GM23338 (cell line): Measurements from ENCODE around the gene GLI3. TPM values are rescaled to one million over a fixed set of nuclear protein-coding genes. Genes with fewer than 3 reads are reported as not detected.

Experiments used
- ATAC-seq: fragments of 200-7000 bp; cut with Tn5 transposase; 3 replicates; pipeline ENCODE4 v1.9.1; 2020
- DNase-seq: peaks from one replicate; pipeline ENCODE4 v3.0.0-alpha.2; 2015; ENCODE audit warnings: low spot score
- H2AFZ ChIP-seq: fragments of 200-600 bp; sonication (generic); 2 replicates; pipeline ENCODE4 v1.8.0; 2016; ENCODE audit warnings: antibody characterized with exemption, mild to moderate bottlenecking, moderate library complexity
- H3F3A ChIP-seq: fragments of 200-600 bp; sonication (generic); replicated peaks from 2 replicates; pipeline ENCODE4 v1.8.0; 2017; ENCODE audit warnings: antibody characterized with exemption, mixed run types, low read depth
- H3K27ac ChIP-seq: fragments of 200-600 bp; sonication (generic); 2 replicates; pipeline ENCODE4 v1.6.1; 2016; ENCODE audit warnings: low read depth
- H3K27me3 ChIP-seq: fragments of 200-600 bp; sonication (generic); 2 replicates; pipeline ENCODE4 v1.8.0; 2016; ENCODE audit warnings: mild to moderate bottlenecking, mixed run types, moderate library complexity; ENCODE audit not compliant: insufficient read depth
- H3K36me3 ChIP-seq: fragments of 200-600 bp; sonication (generic); 2 replicates; pipeline ENCODE4 v1.8.0; 2016; ENCODE audit warnings: mild to moderate bottlenecking; ENCODE audit not compliant: insufficient read depth
- H3K4me1 ChIP-seq: fragments of 200-600 bp; sonication (generic); 2 replicates; pipeline ENCODE4 v1.8.0; 2016; ENCODE audit warnings: mild to moderate bottlenecking, moderate library complexity; ENCODE audit not compliant: insufficient read depth
- H3K4me2 ChIP-seq: fragments of 200-600 bp; sonication (generic); 2 replicates; pipeline ENCODE4 v1.7.1; 2017; ENCODE audit warnings: mixed run types
- H3K4me3 ChIP-seq: fragments of 200-600 bp; sonication (generic); 2 replicates; pipeline ENCODE4 v1.6.1; 2016; ENCODE audit warnings: mixed run types
- H3K79me2 ChIP-seq: fragments of 200-600 bp; sonication (generic); replicated peaks from 2 replicates; pipeline ENCODE4 v1.8.0; 2017; ENCODE audit warnings: mild to moderate bottlenecking; ENCODE audit not compliant: insufficient read depth
- H3K9me2 ChIP-seq: fragments of 200-600 bp; sonication (generic); 2 replicates; pipeline ENCODE4 v1.8.0; 2017; ENCODE audit not compliant: insufficient read depth
- H4K20me1 ChIP-seq: fragments of 200-600 bp; sonication (generic); replicated peaks from 2 replicates; pipeline ENCODE4 v1.8.0; 2017; ENCODE audit warnings: mild to moderate bottlenecking; ENCODE audit not compliant: insufficient read depth
- H3K27ac Mint-ChIP-seq: 2 replicates; pipeline ENCODE4 v1.8.0; 2020; ENCODE audit warnings: inconsistent platforms, mild to moderate bottlenecking, moderate library complexity, mixed read lengths
- H3K27me3 Mint-ChIP-seq: 3 replicates; pipeline ENCODE4 v1.8.0; 2022; ENCODE audit warnings: low read depth, mild to moderate bottlenecking, moderate library complexity, mixed read lengths, inconsistent platforms; ENCODE audit not compliant: insufficient read depth, poor library complexity
- H3K36me3 Mint-ChIP-seq: 3 replicates; pipeline ENCODE4 v1.8.0; 2021; ENCODE audit warnings: low read depth, mild to moderate bottlenecking, inconsistent platforms, moderate library complexity, mixed read lengths
- H3K4me1 Mint-ChIP-seq: 3 replicates; pipeline ENCODE4 v1.8.0; 2020; ENCODE audit warnings: mild to moderate bottlenecking, inconsistent platforms, mixed read lengths
- H3K4me3 Mint-ChIP-seq: 3 replicates; pipeline ENCODE4 v1.8.0; 2021; ENCODE audit warnings: moderate library complexity, mild to moderate bottlenecking, inconsistent platforms, mixed read lengths
- H3K9me3 Mint-ChIP-seq: 3 replicates; pipeline ENCODE4 v1.8.0; 2020; ENCODE audit warnings: moderate library complexity, mild to moderate bottlenecking, inconsistent platforms, mixed read lengths
- CREB1 ChIP-seq: fragments of 250-450 bp; sonication (Bioruptor Pico); IDR thresholded peaks from 2 replicates; pipeline ENCODE4 v1.5.0; 2020; ENCODE audit warnings: low read depth, mild to moderate bottlenecking, moderate library complexity
- EZH2phosphoT487 ChIP-seq: fragments of 200-600 bp; sonication (generic); IDR thresholded peaks from one replicate; pipeline ENCODE4 v1.8.1; 2018; ENCODE audit warnings: antibody characterized with exemption; ENCODE audit not compliant: unreplicated experiment
- NANOG ChIP-seq: IDR thresholded peaks from 2 replicates; pipeline ENCODE4 v1.6.1; 2016; ENCODE audit warnings: antibody characterized with exemption, borderline replicate concordance
- POLR2AphosphoS5 ChIP-seq: IDR thresholded peaks from 2 replicates; pipeline ENCODE4 v1.6.1; 2016; ENCODE audit warnings: antibody characterized with exemption, low read depth
- STAT1 ChIP-seq: IDR thresholded peaks from one replicate; pipeline ENCODE4 v1.6.1; 2016; ENCODE audit warnings: antibody characterized with exemption; ENCODE audit not compliant: unreplicated experiment
- ZNF114 ChIP-seq: fragments of 250-450 bp; sonication (Bioruptor Pico); IDR thresholded peaks from 2 replicates; pipeline ENCODE4 v1.5.0; 2020; ENCODE audit warnings: mild to moderate bottlenecking, moderate library complexity
- ZNF331 ChIP-seq: fragments of 250-450 bp; sonication (Bioruptor Pico); IDR thresholded peaks from 2 replicates; pipeline ENCODE4 v1.5.0; 2020; ENCODE audit warnings: low read depth, mild to moderate bottlenecking, moderate library complexity
- polyA plus RNA-seq: library from polyadenylated mRNA; unstranded; fragments of >200 nt; fragmentation: Nextera tagmentation; extraction: Ambion mirVana; gene quantifications from 2 replicates; pipeline ENCODE4 v1.2.1, GENCODE V29; 2016
- total RNA-seq: library from RNA; depleted of rRNA; stranded (reverse); fragments of >200 nt; shearing (Covaris generic); gene quantifications from 2 replicates; pipeline ENCODE4 v1.2.3, GENCODE V29; 2014
- TF ChIP-seq, protein P1 (sequence below), 2 experiments: fragments of 200-600 bp in 1 of 2; sonication (generic) in 1 of 2; conservative IDR thresholded peaks; 2 replicates each; pipeline versions ENCODE4 v1.5.1 to v1.6.1; 2016 to 2017; ENCODE audit warnings: antibody characterized with exemption in 2 of 2, low read depth in 2 of 2, mild to moderate bottlenecking in 2 of 2, moderate library complexity in 1 of 2
- TF ChIP-seq, protein P2 (sequence below): fragments of 250-450 bp; sonication (Bioruptor Pico); IDR thresholded peaks from 2 replicates; pipeline ENCODE4 v1.5.0; 2020; ENCODE audit warnings: mild to moderate bottlenecking, moderate library complexity
- TF ChIP-seq, protein P3 (sequence below): IDR thresholded peaks from 2 replicates; pipeline ENCODE4 v1.6.1; 2016; ENCODE audit warnings: antibody characterized with exemption

The GLI3 gene
- total and polyA plus RNA-seq, 2 experiments from 2014 or later = 16.1 to 17.9 TPM

GRCh38 chr7:42227541-42227935 lies 9.5 kb downstream of the GLI3 start:
- H3K4me2 ChIP-seq = peak overlapping the region; percentile 81
- peaks cover 2% of the 10 kb centered on the region; the same call in 1 of the 3 replicates for H3K36me3 Mint-ChIP-seq
- no peaks in the 10 kb centered on the region for H3K36me3 ChIP-seq
- H3K9me3 Mint-ChIP-seq = no peaks in the 10 kb centered on the region
- peak overlapping the region; percentile 74 for H3K4me3 Mint-ChIP-seq
- H4K20me1 ChIP-seq = no peaks in the 10 kb centered on the region
- peaks cover 8% of the 10 kb centered on the region; the same call in 1 of the 2 replicates for H3F3A ChIP-seq
- peaks cover 7% of the 10 kb centered on the region for H3K27me3 Mint-ChIP-seq
- no peaks in the 10 kb centered on the region for H3K27me3 ChIP-seq
- peak overlapping the region; percentile 96 for H3K27ac ChIP-seq
- H2AFZ ChIP-seq = no peak overlapping the region
- ATAC-seq (peak; percentile 65), DNase-seq (peak; percentile 87)
- H3K27ac Mint-ChIP-seq = peak overlapping the region; percentile 93
- peaks cover 81% of the 10 kb centered on the region for H3K4me1 ChIP-seq
- H3K4me1 Mint-ChIP-seq = peaks cover 84% of the 10 kb centered on the region
- TF ChIP-seq, protein P1, sequence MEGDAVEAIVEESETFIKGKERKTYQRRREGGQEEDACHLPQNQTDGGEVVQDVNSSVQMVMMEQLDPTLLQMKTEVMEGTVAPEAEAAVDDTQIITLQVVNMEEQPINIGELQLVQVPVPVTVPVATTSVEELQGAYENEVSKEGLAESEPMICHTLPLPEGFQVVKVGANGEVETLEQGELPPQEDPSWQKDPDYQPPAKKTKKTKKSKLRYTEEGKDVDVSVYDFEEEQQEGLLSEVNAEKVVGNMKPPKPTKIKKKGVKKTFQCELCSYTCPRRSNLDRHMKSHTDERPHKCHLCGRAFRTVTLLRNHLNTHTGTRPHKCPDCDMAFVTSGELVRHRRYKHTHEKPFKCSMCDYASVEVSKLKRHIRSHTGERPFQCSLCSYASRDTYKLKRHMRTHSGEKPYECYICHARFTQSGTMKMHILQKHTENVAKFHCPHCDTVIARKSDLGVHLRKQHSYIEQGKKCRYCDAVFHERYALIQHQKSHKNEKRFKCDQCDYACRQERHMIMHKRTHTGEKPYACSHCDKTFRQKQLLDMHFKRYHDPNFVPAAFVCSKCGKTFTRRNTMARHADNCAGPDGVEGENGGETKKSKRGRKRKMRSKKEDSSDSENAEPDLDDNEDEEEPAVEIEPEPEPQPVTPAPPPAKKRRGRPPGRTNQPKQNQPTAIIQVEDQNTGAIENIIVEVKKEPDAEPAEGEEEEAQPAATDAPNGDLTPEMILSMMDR (conservative IDR thresholded peaks at IDR 0.05; ENCODE audit: low read depth in 2 of 2) = no peak
- 0 out of 2 replicates have a peak, but pooled peaks have one; percentile 12 for TF ChIP-seq CREB1
- peak; percentile 43 for TF ChIP-seq POLR2AphosphoS5
- peaks cover 34% of the 10 kb centered on the region for H3K79me2 ChIP-seq
- no peaks in the 10 kb centered on the region for H3K9me2 ChIP-seq
- peak overlapping the region; percentile 57 for H3K4me3 ChIP-seq

- no peaks in the 10 kb centered on the region for H3K27me3 ChIP-seq
- H3K4me3 ChIP-seq = peak overlapping the region; percentile 57
- H3K4me1 Mint-ChIP-seq = peaks cover 84% of the 10 kb centered on the region
- no peaks in the 10 kb centered on the region for H3K9me3 Mint-ChIP-seq
- ATAC-seq (no peak), DNase-seq (no peak)
- H3K4me2 ChIP-seq = peak overlapping the region; percentile 81
- H3K27ac Mint-ChIP-seq = peak overlapping the region; percentile 93
- TF ChIP-seq ZNF331 (CRISPR knock-in tag) (no peak), EZH2phosphoT487 (no peak), CREB1 (no peak), POLR2AphosphoS5 (no peak), NANOG (no peak), STAT1 (no peak), ZNF114 (CRISPR knock-in tag) (no peak)
- TF ChIP-seq, protein P1 (conservative IDR thresholded peaks at IDR 0.05; ENCODE audit: low read depth in 2 of 2) = no peak
- TF ChIP-seq, protein P2, sequence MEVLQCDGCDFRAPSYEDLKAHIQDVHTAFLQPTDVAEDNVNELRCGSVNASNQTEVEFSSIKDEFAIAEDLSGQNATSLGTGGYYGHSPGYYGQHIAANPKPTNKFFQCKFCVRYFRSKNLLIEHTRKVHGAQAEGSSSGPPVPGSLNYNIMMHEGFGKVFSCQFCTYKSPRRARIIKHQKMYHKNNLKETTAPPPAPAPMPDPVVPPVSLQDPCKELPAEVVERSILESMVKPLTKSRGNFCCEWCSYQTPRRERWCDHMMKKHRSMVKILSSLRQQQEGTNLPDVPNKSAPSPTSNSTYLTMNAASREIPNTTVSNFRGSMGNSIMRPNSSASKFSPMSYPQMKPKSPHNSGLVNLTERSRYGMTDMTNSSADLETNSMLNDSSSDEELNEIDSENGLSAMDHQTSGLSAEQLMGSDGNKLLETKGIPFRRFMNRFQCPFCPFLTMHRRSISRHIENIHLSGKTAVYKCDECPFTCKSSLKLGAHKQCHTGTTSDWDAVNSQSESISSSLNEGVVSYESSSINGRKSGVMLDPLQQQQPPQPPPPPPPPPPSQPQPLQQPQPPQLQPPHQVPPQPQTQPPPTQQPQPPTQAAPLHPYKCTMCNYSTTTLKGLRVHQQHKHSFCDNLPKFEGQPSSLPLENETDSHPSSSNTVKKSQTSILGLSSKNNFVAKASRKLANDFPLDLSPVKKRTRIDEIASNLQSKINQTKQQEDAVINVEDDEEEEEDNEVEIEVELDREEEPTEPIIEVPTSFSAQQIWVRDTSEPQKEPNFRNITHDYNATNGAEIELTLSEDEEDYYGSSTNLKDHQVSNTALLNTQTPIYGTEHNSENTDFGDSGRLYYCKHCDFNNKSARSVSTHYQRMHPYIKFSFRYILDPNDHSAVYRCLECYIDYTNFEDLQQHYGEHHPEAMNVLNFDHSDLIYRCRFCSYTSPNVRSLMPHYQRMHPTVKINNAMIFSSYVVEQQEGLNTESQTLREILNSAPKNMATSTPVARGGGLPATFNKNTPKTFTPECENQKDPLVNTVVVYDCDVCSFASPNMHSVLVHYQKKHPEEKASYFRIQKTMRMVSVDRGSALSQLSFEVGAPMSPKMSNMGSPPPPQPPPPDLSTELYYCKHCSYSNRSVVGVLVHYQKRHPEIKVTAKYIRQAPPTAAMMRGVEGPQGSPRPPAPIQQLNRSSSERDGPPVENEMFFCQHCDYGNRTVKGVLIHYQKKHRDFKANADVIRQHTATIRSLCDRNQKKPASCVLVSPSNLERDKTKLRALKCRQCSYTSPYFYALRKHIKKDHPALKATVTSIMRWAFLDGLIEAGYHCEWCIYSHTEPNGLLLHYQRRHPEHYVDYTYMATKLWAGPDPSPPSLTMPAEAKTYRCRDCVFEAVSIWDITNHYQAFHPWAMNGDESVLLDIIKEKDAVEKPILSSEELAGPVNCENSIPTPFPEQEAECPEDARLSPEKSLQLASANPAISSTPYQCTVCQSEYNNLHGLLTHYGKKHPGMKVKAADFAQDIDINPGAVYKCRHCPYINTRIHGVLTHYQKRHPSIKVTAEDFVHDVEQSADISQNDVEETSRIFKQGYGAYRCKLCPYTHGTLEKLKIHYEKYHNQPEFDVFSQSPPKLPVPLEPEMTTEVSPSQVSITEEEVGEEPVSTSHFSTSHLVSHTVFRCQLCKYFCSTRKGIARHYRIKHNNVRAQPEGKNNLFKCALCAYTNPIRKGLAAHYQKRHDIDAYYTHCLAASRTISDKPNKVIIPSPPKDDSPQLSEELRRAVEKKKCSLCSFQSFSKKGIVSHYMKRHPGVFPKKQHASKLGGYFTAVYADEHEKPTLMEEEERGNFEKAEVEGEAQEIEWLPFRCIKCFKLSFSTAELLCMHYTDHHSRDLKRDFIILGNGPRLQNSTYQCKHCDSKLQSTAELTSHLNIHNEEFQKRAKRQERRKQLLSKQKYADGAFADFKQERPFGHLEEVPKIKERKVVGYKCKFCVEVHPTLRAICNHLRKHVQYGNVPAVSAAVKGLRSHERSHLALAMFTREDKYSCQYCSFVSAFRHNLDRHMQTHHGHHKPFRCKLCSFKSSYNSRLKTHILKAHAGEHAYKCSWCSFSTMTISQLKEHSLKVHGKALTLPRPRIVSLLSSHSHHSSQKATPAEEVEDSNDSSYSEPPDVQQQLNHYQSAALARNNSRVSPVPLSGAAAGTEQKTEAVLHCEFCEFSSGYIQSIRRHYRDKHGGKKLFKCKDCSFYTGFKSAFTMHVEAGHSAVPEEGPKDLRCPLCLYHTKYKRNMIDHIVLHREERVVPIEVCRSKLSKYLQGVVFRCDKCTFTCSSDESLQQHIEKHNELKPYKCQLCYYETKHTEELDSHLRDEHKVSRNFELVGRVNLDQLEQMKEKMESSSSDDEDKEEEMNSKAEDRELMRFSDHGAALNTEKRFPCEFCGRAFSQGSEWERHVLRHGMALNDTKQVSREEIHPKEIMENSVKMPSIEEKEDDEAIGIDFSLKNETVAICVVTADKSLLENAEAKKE = no peak
- TF ChIP-seq, protein P3, sequence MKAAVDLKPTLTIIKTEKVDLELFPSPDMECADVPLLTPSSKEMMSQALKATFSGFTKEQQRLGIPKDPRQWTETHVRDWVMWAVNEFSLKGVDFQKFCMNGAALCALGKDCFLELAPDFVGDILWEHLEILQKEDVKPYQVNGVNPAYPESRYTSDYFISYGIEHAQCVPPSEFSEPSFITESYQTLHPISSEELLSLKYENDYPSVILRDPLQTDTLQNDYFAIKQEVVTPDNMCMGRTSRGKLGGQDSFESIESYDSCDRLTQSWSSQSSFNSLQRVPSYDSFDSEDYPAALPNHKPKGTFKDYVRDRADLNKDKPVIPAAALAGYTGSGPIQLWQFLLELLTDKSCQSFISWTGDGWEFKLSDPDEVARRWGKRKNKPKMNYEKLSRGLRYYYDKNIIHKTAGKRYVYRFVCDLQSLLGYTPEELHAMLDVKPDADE = no peak
- H3K27ac ChIP-seq = peak overlapping the region; percentile 96
- H3K36me3 ChIP-seq = no peaks in the 10 kb centered on the region
- peaks cover 29% of the 10 kb centered on the region for H3K79me2 ChIP-seq
- H3K27me3 Mint-ChIP-seq = peaks cover 7% of the 10 kb centered on the region
- no peaks in the 10 kb centered on the region for H4K20me1 ChIP-seq
- peaks cover 8% of the 10 kb centered on the region; the same call in 1 of the 2 replicates for H3F3A ChIP-seq
- peak overlapping the region; percentile 74 for H3K4me3 Mint-ChIP-seq
- H3K9me2 ChIP-seq = no peaks in the 10 kb centered on the region
- no peak overlapping the region for H2AFZ ChIP-seq
- H3K36me3 Mint-ChIP-seq = peaks cover 2% of the 10 kb centered on the region; the same call in 1 of the 3 replicates
- H3K4me1 ChIP-seq = peaks cover 77% of the 10 kb centered on the region
These were observed 10.0 kb downstream of the GLI3 start for GRCh38 chr7:42227021-42227420.
